ENCODE results near the gene NUP85.
A peak's percentile ranks its signal among the peaks of the same experiment; 100 is the strongest.

The NUP85 gene

DNA sequence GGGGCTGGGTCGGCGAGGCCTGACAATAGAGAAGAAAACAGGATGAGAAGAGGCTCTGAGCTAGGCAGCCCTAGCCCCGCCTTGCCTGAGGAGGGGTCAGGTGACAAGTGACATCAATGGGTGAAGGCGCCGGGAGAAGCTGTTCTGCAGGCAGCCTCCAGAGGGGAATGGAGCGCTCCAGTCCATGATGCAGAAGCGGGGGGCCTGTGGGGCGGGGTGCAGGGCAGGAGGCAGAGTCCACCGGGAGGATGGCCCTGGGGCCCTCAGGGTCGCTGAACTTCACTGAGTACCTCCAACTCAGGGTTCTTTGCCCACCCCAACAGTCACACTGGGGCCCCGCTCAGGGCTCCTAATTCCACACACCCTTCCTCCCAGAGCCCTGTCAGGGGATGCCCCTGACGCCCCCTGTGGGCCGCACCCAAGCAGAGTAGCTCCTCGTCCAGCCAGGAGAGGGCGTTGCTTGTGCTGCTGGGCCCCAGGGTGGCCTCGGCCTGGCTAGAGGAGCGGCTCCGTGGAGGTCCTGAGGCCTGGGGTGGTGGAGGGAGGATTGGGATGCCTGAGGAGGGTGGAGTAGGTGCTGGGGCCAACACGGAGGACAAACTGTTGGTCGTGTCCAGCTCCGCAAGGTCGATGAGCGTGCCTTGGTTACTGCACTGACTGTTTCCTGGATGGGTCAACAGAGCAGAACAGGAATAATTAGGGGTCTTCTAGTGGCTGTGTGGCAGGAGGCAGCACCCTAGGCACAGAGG is 35.1 kb downstream of the NUP85 start:
- Histone ChIP-seq H3K36me3 (peaks cover 94% of the 10 kb centered on the region), H3K9me3 (ENCODE audit: severe bottlenecking) (no peaks in the 10 kb centered on the region), H3K27me3 (ENCODE audit: insufficient read depth, low read depth, severe bottlenecking) (no peaks in the 10 kb centered on the region), H3K4me3 (ENCODE audit: low read depth, low read length) (no peak overlapping the region), H3K27ac (peak overlapping the region; percentile 48)
- peak; percentile 100 for TF ChIP-seq CTCF (IDR thresholded peaks at IDR 0.05; ENCODE audit: low read depth, low read length)
- DNase-seq, result peak; percentile 94

DNA sequence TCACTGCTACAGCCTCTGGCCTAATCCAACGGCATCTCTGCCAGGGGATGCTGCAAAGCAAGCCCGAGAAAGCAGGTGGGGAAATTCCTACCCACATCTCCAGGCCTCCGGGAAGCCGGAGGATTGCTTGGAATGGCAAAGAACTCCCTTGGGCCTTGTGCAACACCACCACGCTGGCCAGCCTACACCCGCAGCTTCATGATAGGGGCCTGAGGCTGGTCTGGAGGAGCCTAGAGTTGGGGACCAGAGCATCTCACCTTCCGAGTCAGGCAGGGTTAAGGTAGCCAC is 35.6 kb downstream of the NUP85 start:
- TF ChIP-seq CTCF (IDR thresholded peaks at IDR 0.05; ENCODE audit: low read depth, low read length), result no peak

DNA sequence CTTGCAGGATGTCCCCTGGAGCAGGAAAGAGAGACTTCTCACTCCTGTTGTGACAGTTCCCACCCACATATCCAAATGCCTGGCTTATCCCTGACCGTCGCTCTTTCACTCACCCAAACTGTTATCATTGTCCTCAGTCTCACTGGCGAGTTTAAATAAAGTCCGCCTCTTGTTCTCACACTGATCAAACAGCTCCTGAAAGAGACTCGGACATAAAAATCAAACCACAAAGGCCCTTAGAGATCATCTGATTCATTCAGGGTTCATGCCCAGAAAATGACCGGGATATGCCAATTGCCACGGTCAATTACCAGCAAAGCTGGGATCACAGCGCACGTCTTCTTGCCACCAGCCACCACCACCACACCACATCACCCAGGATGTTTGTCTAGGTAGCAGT is 36.0 kb downstream of the NUP85 start:
- peaks cover 94% of the 10 kb centered on the region for H3K36me3 ChIP-seq

More for the DNA sequence above, 35.6 kb downstream of the NUP85 start:
- H3K36me3 ChIP-seq, result peaks cover 94% of the 10 kb centered on the region
- no peaks in the 10 kb centered on the region for H3K27me3 ChIP-seq (ENCODE audit: insufficient read depth, low read depth, severe bottlenecking)
- H3K27ac ChIP-seq, result peak overlapping the region; percentile 11; the same call in 1 of the 2 replicates
- H3K4me3 ChIP-seq (ENCODE audit: low read depth, low read length), result no peak overlapping the region
- H3K9me3 ChIP-seq (ENCODE audit: severe bottlenecking), result no peaks in the 10 kb centered on the region
- no peak for DNase-seq

GRCh38 chr17:75241996-75242460 is 36.5 kb downstream of the NUP85 start:
- no peak overlapping the region for H3K4me3 ChIP-seq (ENCODE audit: low read depth, low read length)
- no peaks in the 10 kb centered on the region for H3K27me3 ChIP-seq (ENCODE audit: insufficient read depth, low read depth, severe bottlenecking)
- no peak overlapping the region for H3K27ac ChIP-seq
- H3K9me3 ChIP-seq (ENCODE audit: severe bottlenecking), result no peaks in the 10 kb centered on the region
- DNase-seq, result no peak
- peaks cover 93% of the 10 kb centered on the region for H3K36me3 ChIP-seq
- TF ChIP-seq CTCF (IDR thresholded peaks at IDR 0.05; ENCODE audit: low read depth, low read length), result no peak

More for the DNA sequence above, 36.0 kb downstream of the NUP85 start:
- Histone ChIP-seq H3K4me3 (ENCODE audit: low read depth, low read length) (no peak overlapping the region), H3K27ac (no peak overlapping the region), H3K9me3 (ENCODE audit: severe bottlenecking) (no peaks in the 10 kb centered on the region), H3K27me3 (ENCODE audit: insufficient read depth, low read depth, severe bottlenecking) (no peaks in the 10 kb centered on the region)
- DNase-seq, result no peak
- no peak for TF ChIP-seq CTCF (IDR thresholded peaks at IDR 0.05; ENCODE audit: low read depth, low read length)

DNA sequence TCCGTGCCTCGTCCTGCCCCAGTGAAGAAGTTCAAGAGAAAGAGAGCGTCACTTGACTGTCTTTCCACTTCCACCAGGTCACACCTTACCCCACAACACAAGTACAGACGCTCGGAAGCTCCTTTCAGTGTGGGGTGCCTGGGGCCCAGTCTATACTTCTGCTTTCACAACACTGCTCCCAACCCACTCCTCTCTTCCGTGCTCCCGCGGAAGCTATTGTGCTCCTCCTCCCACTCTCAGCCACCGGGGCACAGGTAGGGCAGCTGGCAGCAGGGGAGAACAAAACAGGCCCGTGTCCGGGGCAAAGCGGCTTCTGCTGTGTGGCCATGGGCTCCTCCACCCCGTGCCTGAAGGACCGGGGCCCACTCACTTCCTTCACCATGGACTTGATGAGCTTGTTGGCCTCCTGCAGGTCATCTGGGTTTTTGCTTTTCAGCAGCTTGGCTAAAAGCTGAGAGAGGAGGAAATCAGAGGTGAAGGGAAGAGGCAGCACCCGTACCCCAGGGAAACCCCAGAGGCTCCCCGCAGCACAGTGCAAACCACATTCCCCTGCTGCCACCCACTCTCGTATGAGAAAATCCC is 37.1 kb downstream of the NUP85 start:
- no peak overlapping the region for H3K27ac ChIP-seq
- DNase-seq, result no peak
- TF ChIP-seq CTCF (IDR thresholded peaks at IDR 0.05; ENCODE audit: low read depth, low read length), result no peak
- no peaks in the 10 kb centered on the region for H3K9me3 ChIP-seq (ENCODE audit: severe bottlenecking)
- no peaks in the 10 kb centered on the region for H3K27me3 ChIP-seq (ENCODE audit: insufficient read depth, low read depth, severe bottlenecking)
- peaks cover 87% of the 10 kb centered on the region for H3K36me3 ChIP-seq
- no peak overlapping the region for H3K4me3 ChIP-seq (ENCODE audit: low read depth, low read length)

Data from WERI-Rb-1 (cell line).